ENCODE data around the gene ATP9A.
"Not testable (repeated sequence)": the region's sequence is repeated elsewhere in the genome, so short reads cannot be mapped to it uniquely, and the experiment has no call there.

Gene ATP9A

GRCh38 chr20:51696304-51697071, 71.7 kb downstream of the ATP9A start:
- H3K27ac Mint-ChIP-seq: peak overlapping the region in 1 of 2 donors; percentile 28

GRCh38 chr20:51695574-51696303, 72.5 kb downstream of the ATP9A start:
- Mint-ChIP-seq H3K4me3 (no peak overlapping the region), H3K27me3 (peaks cover 0 to 72% of the 10 kb centered on the region in 2 donors)

More at GRCh38 chr20:51696304-51697071, 71.7 kb downstream of the ATP9A start:
- peaks cover 2% of the 10 kb centered on the region for H3K36me3 Mint-ChIP-seq (ENCODE audit: insufficient read depth)
- H3K27me3 Mint-ChIP-seq: peaks cover 0 to 69% of the 10 kb centered on the region in 2 donors
- ATAC-seq (replicated peaks) (no peak), DNase-seq (no peak)
- H3K4me1 Mint-ChIP-seq (ENCODE audit: low read depth in 2 of 2): peaks cover 11 to 12% of the 10 kb centered on the region in 2 donors
- H3K4me3 Mint-ChIP-seq: no peak overlapping the region
- H3K9me3 Mint-ChIP-seq: no peaks in the 10 kb centered on the region

GRCh38 chr20:51692806-51693400, 75.3 kb downstream of the ATP9A start:
- Mint-ChIP-seq H3K27ac (no peak overlapping the region), H3K9me3 (no peaks in the 10 kb centered on the region), H3K4me1 (ENCODE audit: low read depth in 2 of 2) (peaks cover 4 to 8% of the 10 kb centered on the region in 2 donors), H3K36me3 (ENCODE audit: insufficient read depth) (peaks cover 2% of the 10 kb centered on the region), H3K4me3 (no peak overlapping the region), H3K27me3 (peaks cover 0 to 51% of the 10 kb centered on the region in 2 donors)
- DNase-seq: no peak
- no peak for ATAC-seq (replicated peaks)

More at GRCh38 chr20:51695574-51696303, 72.5 kb downstream of the ATP9A start:
- ATAC-seq (replicated peaks) (no peak), DNase-seq (no peak)
- H3K36me3 Mint-ChIP-seq (ENCODE audit: insufficient read depth): peaks cover 2% of the 10 kb centered on the region
- H3K4me1 Mint-ChIP-seq (ENCODE audit: low read depth in 2 of 2): peaks cover 7 to 12% of the 10 kb centered on the region in 2 donors
- H3K9me3 Mint-ChIP-seq: no peaks in the 10 kb centered on the region
- peak overlapping the region in 1 of 2 donors; percentile 28 for H3K27ac Mint-ChIP-seq

- Mint-ChIP-seq H3K27me3 (peaks cover 0 to 50% of the 10 kb centered on the region in 2 donors), H3K36me3 (ENCODE audit: insufficient read depth) (peaks cover 2% of the 10 kb centered on the region), H3K9me3 (no peaks in the 10 kb centered on the region), H3K4me1 (ENCODE audit: low read depth in 2 of 2) (peaks cover 2 to 8% of the 10 kb centered on the region in 2 donors), H3K4me3 (no peak overlapping the region), H3K27ac (no peak overlapping the region)
- DNase-seq (no peak), ATAC-seq (replicated peaks) (no peak)
Measured at GRCh38 chr20:51691703-51692102, 76.5 kb downstream of the ATP9A start.

DNA sequence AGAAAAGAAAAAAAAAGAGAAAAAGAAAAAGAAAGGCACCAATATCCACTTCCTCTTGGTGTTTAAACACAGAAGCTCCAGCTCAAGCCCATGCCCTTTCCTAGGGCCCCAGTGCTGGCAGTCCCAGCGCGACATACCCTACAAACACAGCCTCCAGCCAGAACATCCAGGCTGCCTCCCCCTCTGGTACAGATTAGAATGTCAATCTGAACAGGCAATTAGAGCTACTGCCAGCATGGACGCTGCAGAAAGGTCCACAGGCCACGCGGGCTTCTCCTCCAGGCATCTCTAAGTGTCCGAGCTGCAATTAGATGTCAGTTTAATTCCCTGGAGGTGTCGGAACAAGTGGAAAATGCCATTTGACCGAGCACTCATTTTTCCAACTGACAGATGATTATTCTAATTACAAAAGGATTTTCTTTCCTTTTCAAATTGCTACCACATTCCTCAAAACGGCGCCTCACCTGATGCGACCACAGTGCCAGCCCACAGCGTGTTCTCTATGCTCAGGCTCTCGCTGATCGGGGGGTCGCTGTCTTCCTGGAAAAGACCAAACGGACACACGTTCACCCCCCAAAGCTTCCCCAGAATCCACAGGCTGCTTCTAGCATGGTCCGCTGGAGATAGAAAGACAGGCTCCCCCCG, 79.5 kb downstream of the ATP9A start:
- Mint-ChIP-seq H3K36me3 (ENCODE audit: insufficient read depth) (peaks cover 2% of the 10 kb centered on the region), H3K27me3 (peaks cover 0 to 25% of the 10 kb centered on the region in 2 donors), H3K4me1 (ENCODE audit: low read depth in 2 of 2) (peaks cover 0 to 6% of the 10 kb centered on the region in 2 donors), H3K4me3 (no peak overlapping the region), H3K27ac (no peak overlapping the region), H3K9me3 (no peaks in the 10 kb centered on the region)
- no peak for ATAC-seq (replicated peaks)
- no peak for DNase-seq

DNA sequence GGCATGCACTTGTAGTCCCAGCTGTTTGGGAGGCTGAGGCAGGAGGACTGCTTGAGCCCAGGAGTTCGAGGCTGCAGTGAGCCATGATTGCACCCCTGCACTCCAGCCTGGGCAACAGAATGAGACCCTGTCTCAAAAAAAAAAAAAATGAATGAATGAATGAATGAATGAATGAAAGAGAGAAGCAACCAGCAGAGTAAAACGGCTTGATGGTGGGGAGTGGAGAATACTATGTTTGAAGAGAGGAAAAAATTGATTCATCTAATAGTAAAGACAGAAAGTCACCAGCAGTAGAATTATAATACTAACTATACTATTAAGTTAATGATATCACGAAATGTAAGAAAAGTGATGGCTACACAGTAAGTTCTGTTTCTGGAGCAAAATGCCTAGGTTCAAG, 80.6 kb downstream of the ATP9A start:
- DNase-seq (no peak), ATAC-seq (replicated peaks) (no peak)
- Mint-ChIP-seq H3K4me3 (no peak overlapping the region), H3K36me3 (ENCODE audit: insufficient read depth) (no peaks in the 10 kb centered on the region), H3K27ac (no peak overlapping the region), H3K27me3 (peaks cover 0 to 14% of the 10 kb centered on the region in 2 donors), H3K9me3 (no peaks in the 10 kb centered on the region), H3K4me1 (ENCODE audit: low read depth in 2 of 2) (peaks cover 0 to 6% of the 10 kb centered on the region in 2 donors)

- no peaks in the 10 kb centered on the region for H3K36me3 Mint-ChIP-seq (ENCODE audit: insufficient read depth)
- peaks cover 0 to 6% of the 10 kb centered on the region in 2 donors for H3K4me1 Mint-ChIP-seq (ENCODE audit: low read depth in 2 of 2)
- no peak overlapping the region for H3K27ac Mint-ChIP-seq
- H3K27me3 Mint-ChIP-seq: peaks cover 0 to 9% of the 10 kb centered on the region in 2 donors
- no peak for DNase-seq
- ATAC-seq (replicated peaks): no peak
- H3K4me3 Mint-ChIP-seq: no peak overlapping the region
- no peaks in the 10 kb centered on the region for H3K9me3 Mint-ChIP-seq
Measured at GRCh38 chr20:51687108-51687507, 81.1 kb downstream of the ATP9A start.

GRCh38 chr20:51685494-51685893, 82.7 kb downstream of the ATP9A start:
- peaks cover 0 to 14% of the 10 kb centered on the region in 2 donors for H3K27me3 Mint-ChIP-seq
- not testable (repeated sequence) for ATAC-seq (replicated peaks); H3K9me3 Mint-ChIP-seq; H3K4me3 Mint-ChIP-seq; H3K4me1 Mint-ChIP-seq (ENCODE audit: low read depth in 2 of 2); DNase-seq; H3K36me3 Mint-ChIP-seq (ENCODE audit: insufficient read depth); H3K27ac Mint-ChIP-seq

GRCh38 chr20:51680067-51680749, 88.0 kb downstream of the ATP9A start:
- no peak overlapping the region for H3K4me3 Mint-ChIP-seq
- no peak for DNase-seq
- H3K27me3 Mint-ChIP-seq: peaks cover 0 to 29% of the 10 kb centered on the region in 2 donors
- no peaks in the 10 kb centered on the region for H3K36me3 Mint-ChIP-seq (ENCODE audit: insufficient read depth)
- peaks cover 2 to 5% of the 10 kb centered on the region in 2 donors for H3K4me1 Mint-ChIP-seq (ENCODE audit: low read depth in 2 of 2)
- no peaks in the 10 kb centered on the region for H3K9me3 Mint-ChIP-seq
- no peak overlapping the region for H3K27ac Mint-ChIP-seq
- ATAC-seq (replicated peaks): no peak

GRCh38 chr20:51679254-51679921, 88.8 kb downstream of the ATP9A start:
- Mint-ChIP-seq H3K27me3 (peaks cover 0 to 29% of the 10 kb centered on the region in 2 donors), H3K4me3 (no peak overlapping the region), H3K36me3 (ENCODE audit: insufficient read depth) (no peaks in the 10 kb centered on the region), H3K9me3 (no peaks in the 10 kb centered on the region), H3K4me1 (ENCODE audit: low read depth in 2 of 2) (peaks cover 2 to 4% of the 10 kb centered on the region in 2 donors), H3K27ac (peak overlapping the region in 1 of 2 donors; percentile 57)
- DNase-seq (no peak), ATAC-seq (replicated peaks) (no peak)

DNA sequence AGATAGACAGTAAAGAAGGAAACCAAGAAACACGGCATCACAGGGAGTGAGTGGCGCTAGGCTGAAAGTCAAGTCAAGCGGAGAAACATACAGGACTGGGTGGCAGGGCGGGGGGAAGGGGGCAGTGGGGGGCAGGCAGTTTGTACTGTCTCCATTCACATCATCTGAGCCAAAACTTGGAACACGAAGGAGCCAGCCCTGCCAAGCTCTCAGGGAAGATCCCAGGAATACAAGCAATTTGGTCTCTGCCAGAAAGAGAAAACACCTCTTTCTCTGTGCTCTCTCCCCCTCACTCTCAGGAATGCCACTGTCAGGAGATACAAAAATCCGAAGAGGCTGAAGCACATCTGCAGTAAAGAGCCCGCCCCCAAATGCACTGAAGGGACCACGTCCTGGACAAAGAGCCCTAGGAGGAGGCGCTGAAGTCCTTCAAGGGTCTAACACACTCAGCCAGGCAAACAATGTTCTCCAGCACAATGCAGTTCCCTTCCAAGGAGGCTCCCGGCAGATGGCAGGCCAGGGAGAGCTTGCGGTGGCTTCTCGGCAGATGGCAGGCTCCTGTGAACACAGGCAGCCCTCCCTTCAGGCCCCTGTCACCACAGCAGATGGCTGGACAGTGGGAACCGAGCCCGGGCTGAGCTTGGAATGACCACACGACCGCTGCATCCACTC, 90.0 kb downstream of the ATP9A start:
- ATAC-seq (replicated peaks) (no peak), DNase-seq (no peak)

DNA sequence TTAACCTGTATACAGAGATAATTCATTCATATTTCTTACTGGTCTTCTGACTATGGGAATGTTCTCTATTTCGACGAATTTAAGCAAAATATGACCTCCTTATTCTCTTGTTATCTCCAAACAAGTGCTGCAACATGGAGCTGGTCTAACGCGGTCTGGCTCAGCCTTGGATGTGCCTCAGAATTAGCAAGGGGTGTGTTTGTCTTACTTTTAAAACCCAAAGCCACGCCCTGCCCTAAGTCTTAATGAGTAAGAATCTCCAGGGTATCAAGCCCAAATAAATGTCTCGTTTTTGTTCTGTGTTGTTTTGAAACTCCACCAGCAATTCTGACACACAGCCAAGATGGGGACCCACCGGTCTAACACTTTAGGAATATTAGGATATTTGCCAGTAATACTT, 99.2 kb downstream of the ATP9A start:
- ATAC-seq (replicated peaks) (no peak), DNase-seq (no peak)
- H3K36me3 Mint-ChIP-seq (ENCODE audit: insufficient read depth): peaks cover 3% of the 10 kb centered on the region

More for the DNA sequence above, 90.0 kb downstream of the ATP9A start:
- Mint-ChIP-seq H3K36me3 (ENCODE audit: insufficient read depth) (no peaks in the 10 kb centered on the region), H3K27ac (no peak overlapping the region), H3K4me1 (ENCODE audit: low read depth in 2 of 2) (peaks cover 2 to 4% of the 10 kb centered on the region in 2 donors), H3K9me3 (no peaks in the 10 kb centered on the region), H3K4me3 (no peak overlapping the region), H3K27me3 (peaks cover 0 to 36% of the 10 kb centered on the region in 2 donors)

More for the DNA sequence above, 99.2 kb downstream of the ATP9A start:
- peaks cover 0 to 28% of the 10 kb centered on the region in 2 donors for H3K27me3 Mint-ChIP-seq
- peak overlapping the region; percentile 44 to 47 for H3K27ac Mint-ChIP-seq
- H3K4me1 Mint-ChIP-seq (ENCODE audit: low read depth in 2 of 2): peaks cover 18 to 34% of the 10 kb centered on the region in 2 donors
- H3K4me3 Mint-ChIP-seq: no peak overlapping the region
- H3K9me3 Mint-ChIP-seq: no peaks in the 10 kb centered on the region
